ENCODE data around the gene AFF3.

AFF3 gene

DNA sequence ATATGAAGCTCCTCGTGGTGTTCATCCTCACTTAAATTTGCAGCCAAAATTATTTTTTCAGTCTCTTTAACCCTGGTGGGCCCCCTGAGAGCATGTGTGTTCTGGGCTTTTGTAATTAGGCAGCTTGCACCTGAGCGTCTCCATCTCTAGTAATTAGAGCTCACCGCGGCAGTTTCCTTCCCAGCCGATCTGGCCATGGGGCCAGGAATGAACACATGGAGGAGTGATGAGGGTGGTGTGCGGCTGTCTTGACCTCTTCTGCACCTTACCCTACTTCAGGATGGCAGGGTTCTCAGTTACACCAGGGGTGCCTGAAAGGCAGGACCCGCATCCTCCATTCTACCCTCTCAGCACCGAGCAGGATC is 98.5 kb downstream of the AFF3 start:
- DNase-seq (ENCODE audit: low spot score): no peak

GRCh38 chr2:100043081-100043890 is 99.1 kb downstream of the AFF3 start:
- DNase-seq (ENCODE audit: low spot score): no peak

- no peak for DNase-seq (ENCODE audit: low spot score)
Observed at GRCh38 chr2:100042562-100042961, 99.8 kb downstream of the AFF3 start.

DNA sequence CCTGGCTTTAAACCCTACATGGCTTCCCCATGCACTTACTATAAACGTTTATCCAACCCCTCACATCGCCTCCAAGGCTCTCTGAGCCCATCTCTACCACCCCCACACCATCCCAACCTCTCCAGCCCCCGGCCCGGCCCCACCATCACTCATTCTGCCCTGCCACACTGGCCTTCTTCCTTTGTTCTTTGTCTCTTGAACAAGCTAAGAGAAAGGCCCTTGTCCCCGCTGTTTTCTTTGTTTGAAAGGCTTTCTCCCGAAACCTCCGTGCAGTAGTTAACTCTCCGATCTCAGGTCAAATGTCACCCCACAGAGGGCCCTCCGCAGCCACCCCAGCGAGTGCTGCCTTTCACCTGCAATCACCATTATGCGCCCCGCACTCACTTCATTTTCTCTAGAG is 100.4 kb downstream of the AFF3 start:
- no peak for DNase-seq (ENCODE audit: low spot score)

GRCh38 chr2:100041385-100041784 is 101.0 kb downstream of the AFF3 start:
- no peak for DNase-seq (ENCODE audit: low spot score)

- no peak for DNase-seq (ENCODE audit: low spot score)
Observed at GRCh38 chr2:100040906-100041305, 101.5 kb downstream of the AFF3 start.

DNA sequence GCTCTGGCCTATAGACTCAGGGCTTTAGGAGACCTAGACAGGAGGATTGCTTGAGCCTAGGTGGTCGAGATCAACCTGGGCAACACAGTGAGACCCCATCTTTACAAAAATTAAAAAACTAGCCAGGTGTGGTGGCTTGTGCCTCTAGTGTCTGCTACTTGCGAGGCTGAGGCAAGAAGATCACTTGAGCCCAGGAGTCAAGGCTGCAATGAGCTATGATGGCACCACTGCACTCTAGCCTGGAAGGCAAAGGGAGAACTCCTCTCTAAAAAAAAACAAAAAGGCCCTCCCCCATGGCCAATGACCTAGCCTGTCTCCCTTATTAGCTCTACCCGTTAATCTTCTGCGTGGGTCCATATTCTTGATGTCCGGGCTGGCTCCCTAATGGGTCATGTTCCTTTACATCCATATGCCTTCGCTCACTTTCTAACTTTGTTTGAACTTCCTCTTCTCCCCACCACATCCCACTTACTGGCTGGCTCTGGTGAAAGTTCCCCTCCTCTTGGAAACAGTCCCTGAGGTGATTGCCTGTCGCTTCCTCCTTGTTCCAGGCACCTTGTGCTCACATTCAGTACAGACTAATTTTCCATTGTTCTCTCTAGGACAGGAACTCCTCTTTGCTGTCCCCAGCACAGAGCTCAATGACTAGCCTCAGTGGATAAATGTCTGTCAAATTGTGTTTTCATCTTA is 103.0 kb downstream of the AFF3 start:
- DNase-seq (ENCODE audit: low spot score): no peak

GRCh38 chr2:100038011-100038410 is 104.4 kb downstream of the AFF3 start:
- peak; percentile 44 for DNase-seq (ENCODE audit: low spot score)

DNA sequence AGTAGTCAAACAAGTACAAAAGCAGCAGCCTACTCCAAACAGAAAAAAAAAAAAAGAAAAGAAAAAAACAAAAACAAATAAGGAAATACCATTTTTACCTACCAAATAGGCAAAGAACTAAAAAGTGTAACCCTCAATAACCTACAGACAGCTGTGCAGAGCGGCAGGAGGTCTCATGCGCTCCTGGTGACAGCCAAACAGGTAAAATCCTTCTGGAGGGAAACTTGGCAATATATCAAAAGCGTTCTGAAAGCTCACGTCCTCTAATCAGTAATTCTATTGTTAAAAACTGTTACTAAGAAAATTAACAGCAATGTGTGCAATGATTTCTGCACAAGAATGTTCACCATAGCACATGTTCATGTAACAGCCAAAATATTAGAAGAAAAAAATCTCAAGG is 105.6 kb downstream of the AFF3 start:
- DNase-seq (ENCODE audit: low spot score): no peak

- no peak for DNase-seq (ENCODE audit: low spot score)
Observed at GRCh38 chr2:100036026-100036425, 106.4 kb downstream of the AFF3 start.

- no peak for DNase-seq (ENCODE audit: low spot score)
Observed at GRCh38 chr2:100034431-100034830, 108.0 kb downstream of the AFF3 start.

DNA sequence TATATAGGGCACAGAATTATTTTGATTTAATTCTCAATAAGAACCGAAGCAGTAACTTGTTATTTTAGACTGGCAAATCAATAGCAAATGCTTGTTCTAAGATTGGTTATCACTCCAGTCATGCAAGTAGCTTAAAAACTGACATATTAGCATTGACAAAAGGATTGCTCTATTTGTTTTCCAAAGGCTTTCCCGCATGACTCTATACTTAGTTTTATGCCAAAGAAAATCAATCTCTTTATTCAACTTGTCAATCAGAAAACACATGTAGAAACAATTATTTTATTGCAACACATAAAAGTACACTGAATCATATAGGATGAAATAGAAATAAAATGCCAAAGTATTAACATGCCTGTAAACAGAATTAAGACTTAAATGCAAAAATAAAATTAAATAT is 108.4 kb downstream of the AFF3 start:
- DNase-seq (ENCODE audit: low spot score): no peak

- no peak for DNase-seq (ENCODE audit: low spot score)
Observed at GRCh38 chr2:100031604-100032003, 110.8 kb downstream of the AFF3 start.

DNA sequence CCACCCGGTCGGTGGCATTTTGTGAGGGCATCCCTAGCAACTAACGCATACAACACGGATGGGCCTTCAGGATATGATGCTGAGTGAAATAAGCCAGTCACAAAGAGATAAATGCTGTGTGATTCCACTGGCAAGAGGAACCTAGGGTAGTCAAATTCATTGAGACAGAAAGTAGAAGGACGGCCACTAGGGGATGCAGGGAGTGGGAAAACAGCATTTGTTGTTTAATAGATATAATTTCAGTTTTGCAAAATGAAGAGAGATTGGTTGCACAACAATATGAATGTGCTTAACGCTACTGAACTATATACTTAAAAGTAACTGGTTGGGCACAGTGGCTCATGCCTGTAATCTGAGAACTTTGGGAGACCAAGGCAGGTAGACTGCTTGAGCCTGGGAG is 112.9 kb downstream of the AFF3 start:
- DNase-seq (ENCODE audit: low spot score): no peak

- DNase-seq (ENCODE audit: low spot score): no peak
Observed at GRCh38 chr2:100021791-100022340, 120.5 kb downstream of the AFF3 start.

- DNase-seq (ENCODE audit: low spot score): no peak
Observed at GRCh38 chr2:100019499-100019898, 122.9 kb downstream of the AFF3 start.

GRCh38 chr2:100018341-100019193 is 123.8 kb downstream of the AFF3 start:
- DNase-seq (ENCODE audit: low spot score): no peak

DNA sequence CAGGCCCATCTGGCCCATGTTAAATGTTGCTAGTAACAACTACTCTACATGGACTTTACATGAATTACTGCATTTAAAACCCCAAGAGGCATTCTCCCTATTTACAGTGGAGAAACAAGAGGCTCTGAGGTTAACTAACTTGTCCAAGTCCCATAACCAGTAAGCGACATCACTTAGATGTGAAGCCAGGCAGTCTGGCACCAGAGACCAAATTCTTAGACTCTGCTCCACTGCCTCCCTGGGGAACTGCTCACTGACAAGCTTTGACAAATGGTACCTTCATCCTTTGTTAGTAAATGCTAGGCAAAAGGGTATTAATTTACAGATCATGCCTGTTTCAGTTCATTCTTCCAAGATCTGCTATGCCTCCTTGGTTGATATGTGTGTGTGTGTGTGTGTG is 124.8 kb downstream of the AFF3 start:
- peak; percentile 32 for DNase-seq (ENCODE audit: low spot score)

DNA sequence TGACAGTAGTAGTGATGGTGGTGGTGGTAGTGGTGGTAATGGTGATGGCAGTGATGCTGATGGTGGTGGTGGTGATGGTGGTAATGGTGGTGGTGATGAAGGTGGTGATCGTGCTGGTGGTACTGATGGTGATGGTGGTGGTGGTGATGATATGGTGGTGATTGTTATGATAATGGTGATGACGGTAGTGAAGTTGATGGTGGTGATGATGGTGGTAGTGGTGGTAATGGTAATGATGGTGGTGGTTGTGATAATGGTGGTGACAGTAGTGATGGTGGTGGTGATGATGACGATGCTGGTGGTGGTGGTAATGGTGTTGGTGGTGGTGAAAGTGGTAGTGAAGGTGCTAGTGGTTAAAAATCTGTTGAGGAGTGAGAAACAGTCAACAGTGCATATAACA is 125.6 kb downstream of the AFF3 start:
- no peak for DNase-seq (ENCODE audit: low spot score)

GRCh38 chr2:100015849-100016248 is 126.5 kb downstream of the AFF3 start:
- no peak for DNase-seq (ENCODE audit: low spot score)

DNA sequence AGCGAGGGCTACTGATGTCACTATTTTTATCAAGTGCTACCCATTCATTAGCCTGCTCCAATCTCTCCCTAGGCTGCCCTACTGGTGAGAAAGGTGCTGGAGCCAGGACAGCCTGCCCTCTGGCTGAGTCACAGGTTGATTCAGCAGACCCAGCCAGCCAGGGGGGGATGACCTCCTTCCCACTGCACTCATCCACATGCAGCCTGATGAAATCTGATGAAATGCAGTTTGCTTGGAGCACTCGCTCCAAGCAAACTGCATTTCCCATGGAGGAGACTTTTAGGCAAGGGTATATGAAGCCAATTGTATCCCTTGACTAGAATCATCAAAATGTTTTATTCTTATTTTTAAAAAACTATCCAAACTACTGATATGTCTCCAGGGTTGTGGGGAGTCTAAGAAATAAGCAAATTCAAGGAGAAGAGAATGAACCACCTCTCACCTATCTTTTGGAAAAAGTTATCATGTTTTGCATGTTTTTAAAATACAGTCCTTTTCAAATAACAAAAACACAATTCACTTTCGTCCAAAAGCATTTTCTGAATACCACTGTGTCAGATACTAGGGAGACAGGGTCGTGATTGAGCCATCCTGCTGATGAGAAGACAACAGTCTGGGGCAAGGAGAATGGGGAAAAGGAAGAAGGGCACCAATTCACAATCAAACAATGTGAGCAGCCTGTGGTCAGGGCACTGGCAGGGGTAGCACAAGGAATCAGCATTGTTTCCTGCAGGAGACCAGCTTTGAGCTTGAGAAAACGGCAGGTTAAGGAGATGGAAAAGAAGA is 128.3 kb downstream of the AFF3 start:
- DNase-seq (ENCODE audit: low spot score): peak; percentile 13

Measured in SK-N-DZ (cell line).